Measurements from ENCODE around the gene CFAP97D1.

Gene CFAP97D1

DNA sequence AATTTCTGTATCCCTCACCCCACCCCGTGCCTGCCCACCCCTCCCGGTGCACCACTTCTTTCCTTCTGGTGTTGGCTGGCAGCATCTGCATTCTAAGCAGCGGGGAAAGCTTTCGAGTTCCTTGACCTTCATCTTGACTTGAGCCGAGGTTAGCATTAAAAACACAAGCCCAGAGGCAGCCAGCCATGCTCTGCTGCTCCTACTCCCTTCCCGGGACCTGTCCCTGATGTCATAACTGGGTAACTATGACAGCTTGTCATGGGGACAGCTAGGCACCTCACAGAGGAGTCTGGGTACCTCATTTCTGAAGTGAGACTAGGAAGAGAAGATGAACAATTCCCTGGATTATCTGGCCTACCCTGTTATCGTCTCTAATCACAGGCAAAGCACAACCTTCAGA lies at the start of gene CFAP97D1:
TSS of gene CFAP97D1 (plus strand) at position 301 of the 400 bp plus-strand sequence. CDS start at position 329, 28 bp downstream.
- DNase-seq (ENCODE audit: low read depth) = no peak
- TF ChIP-seq, protein P1, sequence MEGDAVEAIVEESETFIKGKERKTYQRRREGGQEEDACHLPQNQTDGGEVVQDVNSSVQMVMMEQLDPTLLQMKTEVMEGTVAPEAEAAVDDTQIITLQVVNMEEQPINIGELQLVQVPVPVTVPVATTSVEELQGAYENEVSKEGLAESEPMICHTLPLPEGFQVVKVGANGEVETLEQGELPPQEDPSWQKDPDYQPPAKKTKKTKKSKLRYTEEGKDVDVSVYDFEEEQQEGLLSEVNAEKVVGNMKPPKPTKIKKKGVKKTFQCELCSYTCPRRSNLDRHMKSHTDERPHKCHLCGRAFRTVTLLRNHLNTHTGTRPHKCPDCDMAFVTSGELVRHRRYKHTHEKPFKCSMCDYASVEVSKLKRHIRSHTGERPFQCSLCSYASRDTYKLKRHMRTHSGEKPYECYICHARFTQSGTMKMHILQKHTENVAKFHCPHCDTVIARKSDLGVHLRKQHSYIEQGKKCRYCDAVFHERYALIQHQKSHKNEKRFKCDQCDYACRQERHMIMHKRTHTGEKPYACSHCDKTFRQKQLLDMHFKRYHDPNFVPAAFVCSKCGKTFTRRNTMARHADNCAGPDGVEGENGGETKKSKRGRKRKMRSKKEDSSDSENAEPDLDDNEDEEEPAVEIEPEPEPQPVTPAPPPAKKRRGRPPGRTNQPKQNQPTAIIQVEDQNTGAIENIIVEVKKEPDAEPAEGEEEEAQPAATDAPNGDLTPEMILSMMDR (conservative IDR thresholded peaks at IDR 0.05; ENCODE audit: low read depth, low read length) = no peak
- H3K4me3 ChIP-seq (ENCODE audit: low read depth, low read length) = peak within 1 kb of the TSS; percentile 93

DNA sequence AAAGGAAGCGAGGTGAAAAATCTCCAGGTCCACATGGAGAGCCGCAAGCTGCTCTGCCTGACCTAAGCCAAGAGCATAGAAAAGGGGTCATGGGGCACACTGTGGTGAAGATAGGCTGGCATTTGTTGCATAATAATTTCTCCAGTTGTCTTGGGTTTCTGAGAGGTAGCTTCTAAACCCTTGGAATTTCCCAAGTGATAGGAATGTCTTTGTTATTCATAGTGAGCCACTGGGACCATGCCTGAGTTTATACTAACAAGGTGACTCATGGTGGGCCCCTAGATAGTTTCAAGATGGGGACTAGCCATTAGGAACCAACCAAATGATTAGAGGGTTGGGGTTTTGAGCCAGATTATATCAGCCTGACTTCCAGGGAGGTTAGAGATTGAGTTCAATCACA lies 47.3 kb upstream of the CFAP97D1 start:
- no peak overlapping the region for H3K4me3 ChIP-seq (ENCODE audit: low read depth, low read length)
- DNase-seq (ENCODE audit: low read depth) = peak; percentile 66
- TF ChIP-seq, protein P1 (conservative IDR thresholded peaks at IDR 0.05; ENCODE audit: low read depth, low read length) = no peak

DNA sequence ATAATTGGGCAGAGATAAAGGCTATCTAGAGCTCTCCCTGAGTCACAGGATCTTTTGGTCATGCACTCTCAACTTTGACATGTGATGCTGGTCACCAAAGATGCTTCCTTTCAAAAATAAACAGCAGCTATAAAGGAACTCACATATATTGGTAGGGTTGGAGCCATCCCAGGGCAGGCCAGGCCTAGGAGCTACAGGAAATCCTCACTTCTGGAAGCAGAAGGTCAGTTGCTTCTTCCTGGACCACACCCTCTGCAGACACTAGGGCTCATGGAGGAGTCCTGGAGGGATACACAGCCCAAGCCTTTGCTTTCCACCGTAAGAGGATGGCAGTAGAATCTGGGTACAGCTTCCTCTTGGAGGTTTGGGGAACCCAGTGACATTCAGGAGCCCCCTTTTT lies 46.3 kb upstream of the CFAP97D1 start:
- no peak overlapping the region for H3K4me3 ChIP-seq (ENCODE audit: low read depth, low read length)
- DNase-seq (ENCODE audit: low read depth) = no peak
- TF ChIP-seq, protein P1 (conservative IDR thresholded peaks at IDR 0.05; ENCODE audit: low read depth, low read length) = no peak

DNA sequence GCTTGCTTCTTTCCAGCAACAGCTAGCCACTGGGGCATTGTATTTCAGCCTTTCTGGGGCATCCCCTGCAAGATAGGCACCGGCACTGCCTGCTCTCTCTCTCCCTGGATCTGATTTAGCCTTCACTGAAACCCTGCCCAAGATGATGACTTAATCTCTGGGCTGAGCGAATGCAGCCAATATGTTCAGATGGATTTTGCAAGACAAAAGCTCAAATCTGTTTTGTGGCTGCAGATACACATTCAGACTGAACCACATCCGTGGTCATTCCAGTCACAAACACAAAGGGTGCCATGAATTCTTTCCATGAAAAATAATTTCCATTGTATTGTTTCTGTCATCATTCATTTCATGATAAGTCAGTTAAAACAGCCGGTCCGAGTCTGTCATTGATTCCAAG lies 45.9 kb upstream of the CFAP97D1 start:
- no peak overlapping the region for H3K4me3 ChIP-seq (ENCODE audit: low read depth, low read length)
- peak; percentile 70 for DNase-seq (ENCODE audit: low read depth)
- TF ChIP-seq, protein P1 (conservative IDR thresholded peaks at IDR 0.05; ENCODE audit: low read depth, low read length) = no peak

DNA sequence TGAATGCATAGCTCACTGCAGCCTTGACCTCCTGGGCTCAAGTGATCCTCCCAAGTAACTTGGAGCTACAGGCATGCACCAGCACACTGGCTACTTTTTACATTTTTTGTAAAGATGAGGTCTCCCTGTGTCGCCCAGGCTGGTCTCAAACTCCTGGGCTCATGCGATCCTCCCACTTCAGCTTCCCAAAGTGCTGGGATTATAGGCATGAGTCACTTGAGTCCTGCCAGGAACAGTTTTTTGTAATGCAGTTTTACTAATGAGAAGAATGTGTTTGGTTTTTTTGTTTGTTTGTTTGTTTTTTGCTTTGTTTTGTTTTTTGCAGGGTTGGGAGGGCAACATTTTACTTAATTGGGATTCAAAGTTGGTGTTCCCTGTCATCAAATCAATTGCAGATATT lies 43.8 kb upstream of the CFAP97D1 start:
- no peak overlapping the region for H3K4me3 ChIP-seq (ENCODE audit: low read depth, low read length)
- DNase-seq (ENCODE audit: low read depth) = no peak
- TF ChIP-seq, protein P1 (conservative IDR thresholded peaks at IDR 0.05; ENCODE audit: low read depth, low read length) = no peak

DNA sequence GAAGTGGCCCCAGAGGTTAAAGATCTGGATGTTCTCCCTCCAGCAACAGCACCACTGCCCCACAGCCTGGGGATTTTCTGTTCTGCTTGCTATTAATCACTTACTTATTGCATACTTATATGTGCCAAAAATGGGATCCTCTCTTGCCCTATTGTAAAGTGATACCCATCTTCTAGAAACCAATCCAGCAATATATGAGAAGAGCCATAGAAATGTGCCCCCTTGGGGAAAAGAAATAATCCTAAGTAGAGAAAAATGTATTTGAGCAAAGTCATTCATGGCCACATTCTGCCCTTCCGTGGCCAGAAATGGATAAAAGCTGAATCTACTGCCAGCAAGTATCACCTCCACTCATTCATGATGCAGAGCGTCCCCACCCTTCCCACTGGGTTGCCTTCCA lies 42.5 kb upstream of the CFAP97D1 start:
- TF ChIP-seq, protein P1 (conservative IDR thresholded peaks at IDR 0.05; ENCODE audit: low read depth, low read length) = no peak
- no peak overlapping the region for H3K4me3 ChIP-seq (ENCODE audit: low read depth, low read length)
- DNase-seq (ENCODE audit: low read depth) = no peak

DNA sequence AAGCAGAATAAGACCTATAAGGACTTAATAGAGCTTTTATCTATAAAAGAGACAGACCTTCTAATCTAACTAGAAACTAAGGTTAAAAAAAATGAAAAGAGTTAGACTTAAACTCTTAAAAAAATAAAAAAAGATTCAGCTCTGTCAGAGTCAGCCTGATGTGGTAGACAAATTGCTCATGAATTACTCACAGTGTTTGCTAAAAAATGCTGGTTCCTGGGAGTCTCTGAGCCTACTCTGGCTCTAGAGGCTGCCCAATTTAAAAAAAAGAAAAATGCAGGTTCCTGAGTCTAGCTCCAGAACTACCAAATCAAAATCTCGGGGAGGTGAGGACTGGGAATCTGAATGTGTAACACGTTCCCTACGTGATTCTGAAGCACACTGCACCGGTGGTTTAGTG lies 39.7 kb upstream of the CFAP97D1 start:
- H3K4me3 ChIP-seq (ENCODE audit: low read depth, low read length) = no peak overlapping the region
- TF ChIP-seq, protein P1 (conservative IDR thresholded peaks at IDR 0.05; ENCODE audit: low read depth, low read length) = no peak
- DNase-seq (ENCODE audit: low read depth) = peak; percentile 48

Measured in choroid plexus epithelial cell (primary cell).